Measurements from ENCODE around the gene PSMA1.

PSMA1 gene

GRCh38 chr11:14499178-14499559 lies 21.0 kb downstream of the PSMA1 start:
- TF ChIP-seq CTCF (IDR thresholded peaks at IDR 0.05; ENCODE audit: poor library complexity, severe bottlenecking) = no peak
- no peak for DNase-seq (ENCODE audit: low spot score)
- peak overlapping the region; percentile 52 for H3K27ac ChIP-seq (ENCODE audit: poor library complexity, severe bottlenecking)
- peak overlapping the region; percentile 64 for H3K4me3 ChIP-seq (ENCODE audit: severe bottlenecking)
- peaks cover 48% of the 10 kb centered on the region for H3K36me3 ChIP-seq (ENCODE audit: low read depth)
- H3K27me3 ChIP-seq (ENCODE audit: insufficient read depth, poor library complexity, severe bottlenecking) = no peaks in the 10 kb centered on the region
- H3K4me1 ChIP-seq (ENCODE audit: insufficient read depth, poor library complexity, severe bottlenecking) = peaks cover 12% of the 10 kb centered on the region
- ATAC-seq (ENCODE audit: low read depth) = peak; percentile 26
- no peaks in the 10 kb centered on the region for H3K9me3 ChIP-seq (ENCODE audit: severe bottlenecking)

DNA sequence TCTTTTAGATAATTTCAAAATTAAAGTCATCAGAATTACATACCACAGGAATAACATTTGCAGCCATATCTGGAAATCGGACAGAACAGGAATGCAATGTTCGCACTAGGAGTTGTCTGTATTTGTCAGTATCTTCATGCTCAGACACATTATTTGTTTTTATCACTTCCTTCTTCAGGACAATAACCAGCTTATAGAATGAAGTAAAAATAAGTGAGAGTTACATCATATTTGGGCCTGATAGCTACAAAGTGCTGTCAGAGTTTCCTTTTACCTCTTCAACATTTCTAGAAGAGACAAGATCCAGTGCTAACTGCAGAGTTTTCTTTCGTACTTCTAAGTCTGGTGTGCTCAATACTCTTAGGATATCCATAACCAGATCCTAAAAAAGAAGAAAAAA lies 39.5 kb downstream of the PSMA1 start:
- Histone ChIP-seq H3K36me3 (ENCODE audit: low read depth) (peaks cover 98% of the 10 kb centered on the region), H3K4me1 (ENCODE audit: insufficient read depth, poor library complexity, severe bottlenecking) (peaks cover 13% of the 10 kb centered on the region), H3K4me3 (ENCODE audit: severe bottlenecking) (no peak overlapping the region), H3K27me3 (ENCODE audit: insufficient read depth, poor library complexity, severe bottlenecking) (no peaks in the 10 kb centered on the region), H3K27ac (ENCODE audit: poor library complexity, severe bottlenecking) (peak overlapping the region; percentile 19), H3K9me3 (ENCODE audit: severe bottlenecking) (no peaks in the 10 kb centered on the region)
- TF ChIP-seq CTCF (IDR thresholded peaks at IDR 0.05; ENCODE audit: poor library complexity, severe bottlenecking) = no peak
- DNase-seq (ENCODE audit: low spot score) = no peak
- no peak for ATAC-seq (ENCODE audit: low read depth)

DNA sequence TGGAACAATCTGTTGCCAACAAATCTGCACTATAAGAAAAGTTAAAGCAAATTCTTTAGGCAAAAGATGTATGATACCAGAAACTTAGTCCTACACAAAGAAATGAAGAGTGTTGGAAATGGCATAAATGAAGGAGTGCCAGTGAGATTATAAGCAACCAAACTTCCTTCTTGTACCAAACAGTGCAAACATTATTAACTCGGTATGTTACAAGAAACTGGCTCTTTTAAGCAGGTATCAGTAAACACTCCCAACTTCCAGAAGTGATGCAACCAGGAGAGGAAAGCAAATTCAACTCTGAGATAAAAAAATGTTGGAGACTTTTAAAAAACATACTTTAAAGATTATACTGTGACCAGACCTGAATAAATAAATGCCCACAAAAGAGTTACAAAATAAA lies 49.1 kb downstream of the PSMA1 start:
- ATAC-seq (ENCODE audit: low read depth) = no peak
- H3K27me3 ChIP-seq (ENCODE audit: insufficient read depth, poor library complexity, severe bottlenecking) = no peaks in the 10 kb centered on the region
- no peak overlapping the region for H3K27ac ChIP-seq (ENCODE audit: poor library complexity, severe bottlenecking)
- TF ChIP-seq CTCF (IDR thresholded peaks at IDR 0.05; ENCODE audit: poor library complexity, severe bottlenecking) = no peak
- DNase-seq (ENCODE audit: low spot score) = no peak
- peaks cover 100% of the 10 kb centered on the region for H3K36me3 ChIP-seq (ENCODE audit: low read depth)
- H3K4me3 ChIP-seq (ENCODE audit: severe bottlenecking) = no peak overlapping the region
- no peaks in the 10 kb centered on the region for H3K4me1 ChIP-seq (ENCODE audit: insufficient read depth, poor library complexity, severe bottlenecking)
- no peaks in the 10 kb centered on the region for H3K9me3 ChIP-seq (ENCODE audit: severe bottlenecking)

GRCh38 chr11:14463623-14464022 lies 56.6 kb downstream of the PSMA1 start:
- no peaks in the 10 kb centered on the region for H3K9me3 ChIP-seq (ENCODE audit: severe bottlenecking)
- DNase-seq (ENCODE audit: low spot score) (no peak), ATAC-seq (ENCODE audit: low read depth) (no peak)
- TF ChIP-seq CTCF (IDR thresholded peaks at IDR 0.05; ENCODE audit: poor library complexity, severe bottlenecking) = no peak
- H3K27me3 ChIP-seq (ENCODE audit: insufficient read depth, poor library complexity, severe bottlenecking) = no peaks in the 10 kb centered on the region
- H3K4me1 ChIP-seq (ENCODE audit: insufficient read depth, poor library complexity, severe bottlenecking) = no peaks in the 10 kb centered on the region
- no peak overlapping the region for H3K27ac ChIP-seq (ENCODE audit: poor library complexity, severe bottlenecking)
- peaks cover 100% of the 10 kb centered on the region for H3K36me3 ChIP-seq (ENCODE audit: low read depth)
- no peak overlapping the region for H3K4me3 ChIP-seq (ENCODE audit: severe bottlenecking)

GRCh38 chr11:14460147-14460546 lies 60.0 kb downstream of the PSMA1 start:
- H3K4me1 ChIP-seq (ENCODE audit: insufficient read depth, poor library complexity, severe bottlenecking) = no peaks in the 10 kb centered on the region
- ATAC-seq (ENCODE audit: low read depth) = no peak
- H3K27me3 ChIP-seq (ENCODE audit: insufficient read depth, poor library complexity, severe bottlenecking) = no peaks in the 10 kb centered on the region
- H3K27ac ChIP-seq (ENCODE audit: poor library complexity, severe bottlenecking) = no peak overlapping the region
- H3K9me3 ChIP-seq (ENCODE audit: severe bottlenecking) = no peaks in the 10 kb centered on the region
- TF ChIP-seq CTCF (IDR thresholded peaks at IDR 0.05; ENCODE audit: poor library complexity, severe bottlenecking) = no peak
- no peak overlapping the region for H3K4me3 ChIP-seq (ENCODE audit: severe bottlenecking)
- H3K36me3 ChIP-seq (ENCODE audit: low read depth) = peaks cover 93% of the 10 kb centered on the region
- no peak for DNase-seq (ENCODE audit: low spot score)
